ENCODE data around the gene RPAP3. TPM values are rescaled to one million over a fixed set of nuclear protein-coding genes. Genes with fewer than 3 reads are reported as not detected.

The RPAP3 gene
- total and polyA plus RNA-seq, 9 donors, result 15.6 to 71.3 (median 32.4) TPM

DNA sequence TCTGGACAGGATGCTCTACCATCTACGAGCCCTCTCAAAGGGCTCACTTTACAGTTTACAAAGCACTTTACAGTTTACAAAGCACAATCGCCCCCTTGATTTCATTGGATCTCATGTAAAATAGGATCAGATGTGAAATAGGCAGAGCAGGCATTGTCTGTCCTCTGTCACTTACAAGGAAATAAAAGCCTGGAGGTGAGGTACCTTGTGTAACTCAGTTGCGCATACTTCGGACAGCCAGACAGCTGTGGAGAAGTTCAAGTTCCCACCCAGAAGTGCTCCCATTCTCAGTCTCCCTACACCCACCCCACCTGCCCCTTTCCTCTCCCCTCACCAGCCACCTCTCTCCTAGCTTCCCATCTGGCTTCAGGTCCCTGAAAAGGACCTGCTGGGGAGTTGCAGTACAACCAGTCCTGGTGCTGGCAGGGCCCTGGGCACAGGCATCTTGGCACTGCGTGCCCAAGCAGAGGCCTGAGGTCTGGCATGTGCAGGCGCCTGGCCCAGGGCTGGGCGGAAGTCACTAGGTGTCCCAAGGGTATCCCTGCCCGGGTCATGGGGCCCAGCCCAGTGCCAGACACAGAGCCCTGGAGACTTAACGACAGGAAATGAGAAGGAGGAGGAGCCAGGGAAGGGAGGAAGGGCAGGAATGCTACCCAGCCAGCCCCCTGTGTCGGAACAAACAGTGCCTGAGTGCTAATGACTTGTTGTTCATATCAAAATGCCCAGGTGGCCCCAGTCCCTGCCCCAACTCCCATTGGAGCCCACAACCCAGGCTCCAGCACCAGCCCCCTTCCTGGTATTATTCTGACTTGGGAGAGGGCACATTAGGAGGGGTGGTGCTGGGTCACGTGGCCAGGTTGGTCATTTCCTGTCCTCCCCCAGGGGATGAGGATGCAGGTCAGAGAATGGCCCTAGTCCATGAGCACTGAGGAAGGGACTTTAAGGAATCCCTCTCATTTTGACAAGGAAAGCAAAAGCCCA, 47.5 kb upstream of the RPAP3 start:
- Histone ChIP-seq H3K27me3 (no peaks in the 10 kb centered on the region), H3K36me3 (no peaks in the 10 kb centered on the region), H3K9me3 (no peaks in the 10 kb centered on the region), H3K4me1 (ENCODE audit: insufficient read depth) (peaks cover 20% of the 10 kb centered on the region), H3K4me3 (no peak overlapping the region), H3K27ac (peak overlapping the region; percentile 36 to 46)
- TF ChIP-seq POLR2A (IDR thresholded peaks at IDR 0.05), result no peak
- TF ChIP-seq, protein P1, sequence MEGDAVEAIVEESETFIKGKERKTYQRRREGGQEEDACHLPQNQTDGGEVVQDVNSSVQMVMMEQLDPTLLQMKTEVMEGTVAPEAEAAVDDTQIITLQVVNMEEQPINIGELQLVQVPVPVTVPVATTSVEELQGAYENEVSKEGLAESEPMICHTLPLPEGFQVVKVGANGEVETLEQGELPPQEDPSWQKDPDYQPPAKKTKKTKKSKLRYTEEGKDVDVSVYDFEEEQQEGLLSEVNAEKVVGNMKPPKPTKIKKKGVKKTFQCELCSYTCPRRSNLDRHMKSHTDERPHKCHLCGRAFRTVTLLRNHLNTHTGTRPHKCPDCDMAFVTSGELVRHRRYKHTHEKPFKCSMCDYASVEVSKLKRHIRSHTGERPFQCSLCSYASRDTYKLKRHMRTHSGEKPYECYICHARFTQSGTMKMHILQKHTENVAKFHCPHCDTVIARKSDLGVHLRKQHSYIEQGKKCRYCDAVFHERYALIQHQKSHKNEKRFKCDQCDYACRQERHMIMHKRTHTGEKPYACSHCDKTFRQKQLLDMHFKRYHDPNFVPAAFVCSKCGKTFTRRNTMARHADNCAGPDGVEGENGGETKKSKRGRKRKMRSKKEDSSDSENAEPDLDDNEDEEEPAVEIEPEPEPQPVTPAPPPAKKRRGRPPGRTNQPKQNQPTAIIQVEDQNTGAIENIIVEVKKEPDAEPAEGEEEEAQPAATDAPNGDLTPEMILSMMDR (IDR thresholded peaks at IDR 0.05), result no peak
- no peak for TF ChIP-seq EP300 (IDR thresholded peaks at IDR 0.05)
- WGBS, 3 donors, result 70 to 72% (median 71%) methylated on average over 11 of the region's 11 CpGs
- no peak for DNase-seq
- intact Hi-C loops (cut with DNase I), result no loop called here

DNA sequence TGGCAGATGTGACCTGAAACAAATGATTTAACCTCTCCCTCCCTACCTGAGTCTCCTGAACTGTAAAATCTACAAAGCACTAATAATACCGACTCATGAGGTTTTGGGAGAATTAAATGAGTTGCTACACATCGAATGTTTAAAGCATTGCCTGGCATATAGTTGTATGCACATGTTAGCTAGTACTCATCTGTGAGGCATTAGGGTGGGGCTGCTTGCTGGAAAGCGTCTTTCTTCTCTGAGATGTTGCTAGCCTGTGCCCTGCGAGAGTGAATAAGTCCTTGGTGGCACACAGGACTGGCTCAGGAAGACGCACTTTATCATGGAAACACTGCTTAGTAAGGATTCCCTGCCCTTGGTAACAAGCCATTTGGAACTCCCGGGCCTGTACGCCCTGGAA, 46.7 kb upstream of the RPAP3 start:
- no peak overlapping the region for H3K4me3 ChIP-seq
- 63 to 78% (median 71%) methylated on average over 7 of the region's 7 CpGs for WGBS, 3 donors
- H3K4me1 ChIP-seq (ENCODE audit: insufficient read depth), result peaks cover 18% of the 10 kb centered on the region
- H3K9me3 ChIP-seq, result no peaks in the 10 kb centered on the region
- TF ChIP-seq, protein P1 (IDR thresholded peaks at IDR 0.05), result no peak
- TF ChIP-seq EP300 (IDR thresholded peaks at IDR 0.05) (no peak), POLR2A (IDR thresholded peaks at IDR 0.05) (no peak)
- intact Hi-C loops (cut with DNase I), result no loop called here
- H3K27me3 ChIP-seq, result no peaks in the 10 kb centered on the region
- peak overlapping the region in 1 of 2 donors; percentile 36 for H3K27ac ChIP-seq
- DNase-seq, result no peak
- no peaks in the 10 kb centered on the region for H3K36me3 ChIP-seq

DNA sequence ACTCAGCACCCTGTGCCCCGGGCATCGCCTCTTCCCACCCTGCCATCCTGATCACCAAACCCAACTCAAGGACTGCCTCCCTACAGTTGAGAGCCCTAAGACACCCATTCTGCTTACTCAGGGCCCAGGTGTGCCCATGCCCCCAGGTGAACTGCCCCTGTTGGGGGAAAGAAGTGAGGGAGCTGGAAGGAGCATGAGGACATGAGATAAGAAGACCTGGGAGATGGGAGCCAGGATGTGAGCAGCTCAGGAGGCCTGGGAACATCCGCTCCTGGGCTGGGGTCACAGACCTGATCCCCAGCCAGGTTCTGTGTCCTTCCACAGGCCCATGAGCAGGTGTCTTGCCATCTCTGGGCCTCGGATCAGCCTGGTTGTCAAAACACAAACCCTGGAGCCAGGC, 46.3 kb upstream of the RPAP3 start:
- WGBS, 3 donors, result 77 to 89% (median 86%) methylated on average over 4 of the region's 4 CpGs
- intact Hi-C loops (cut with DNase I), result no loop called here
- Histone ChIP-seq H3K36me3 (no peaks in the 10 kb centered on the region), H3K27ac (no peak overlapping the region), H3K4me1 (ENCODE audit: insufficient read depth) (peaks cover 16% of the 10 kb centered on the region), H3K4me3 (no peak overlapping the region), H3K9me3 (no peaks in the 10 kb centered on the region), H3K27me3 (no peaks in the 10 kb centered on the region)
- DNase-seq, result no peak
- TF ChIP-seq EP300 (IDR thresholded peaks at IDR 0.05) (no peak), POLR2A (IDR thresholded peaks at IDR 0.05) (no peak)

DNA sequence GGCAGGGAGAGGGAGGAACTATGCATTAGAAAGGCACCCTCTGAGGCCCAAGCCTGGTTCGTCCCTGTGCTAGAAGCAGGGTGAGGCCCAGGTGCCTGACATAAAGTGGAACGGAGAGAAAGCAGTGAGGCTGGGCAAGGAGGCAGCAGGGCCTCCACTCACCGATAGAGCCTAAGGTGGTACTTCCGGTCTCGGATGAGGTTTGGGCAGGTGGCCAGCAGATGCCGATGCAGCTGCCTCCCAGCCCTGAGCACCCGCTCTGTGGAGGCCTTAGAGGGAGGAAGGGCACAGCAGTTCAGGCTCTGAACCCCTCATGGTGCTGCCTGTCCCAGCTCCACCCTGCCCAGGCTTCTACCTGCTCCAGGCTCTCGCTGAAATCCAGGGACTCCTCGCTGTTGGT, 45.7 kb upstream of the RPAP3 start:
- Histone ChIP-seq H3K36me3 (no peaks in the 10 kb centered on the region), H3K27ac (no peak overlapping the region), H3K9me3 (no peaks in the 10 kb centered on the region), H3K4me1 (ENCODE audit: insufficient read depth) (peaks cover 15% of the 10 kb centered on the region), H3K4me3 (no peak overlapping the region), H3K27me3 (no peaks in the 10 kb centered on the region)
- TF ChIP-seq POLR2A (IDR thresholded peaks at IDR 0.05), result no peak
- no peak for TF ChIP-seq EP300 (IDR thresholded peaks at IDR 0.05)
- TF ChIP-seq, protein P1 (IDR thresholded peaks at IDR 0.05), result no peak
- 63 to 81% (median 66%) methylated on average over 9 of the region's 9 CpGs for WGBS, 3 donors
- intact Hi-C loops (cut with DNase I), result no loop called here
- no peak for DNase-seq

Data from ovary (tissue), 9 donors.